Anterior cingulate cortex (tissue), 58 donors: ENCODE measurements around the gene TJP3.

Experiments used
- DNase-seq, 58 donors: peaks; one replicate each; lab custom pipeline; 2025; lab: John Stamatoyannopoulos, UW

The TJP3 gene

GRCh38 chr19:3778104-3778867, 70.1 kb downstream of the TJP3 start:
- DNase-seq = no peak

DNA sequence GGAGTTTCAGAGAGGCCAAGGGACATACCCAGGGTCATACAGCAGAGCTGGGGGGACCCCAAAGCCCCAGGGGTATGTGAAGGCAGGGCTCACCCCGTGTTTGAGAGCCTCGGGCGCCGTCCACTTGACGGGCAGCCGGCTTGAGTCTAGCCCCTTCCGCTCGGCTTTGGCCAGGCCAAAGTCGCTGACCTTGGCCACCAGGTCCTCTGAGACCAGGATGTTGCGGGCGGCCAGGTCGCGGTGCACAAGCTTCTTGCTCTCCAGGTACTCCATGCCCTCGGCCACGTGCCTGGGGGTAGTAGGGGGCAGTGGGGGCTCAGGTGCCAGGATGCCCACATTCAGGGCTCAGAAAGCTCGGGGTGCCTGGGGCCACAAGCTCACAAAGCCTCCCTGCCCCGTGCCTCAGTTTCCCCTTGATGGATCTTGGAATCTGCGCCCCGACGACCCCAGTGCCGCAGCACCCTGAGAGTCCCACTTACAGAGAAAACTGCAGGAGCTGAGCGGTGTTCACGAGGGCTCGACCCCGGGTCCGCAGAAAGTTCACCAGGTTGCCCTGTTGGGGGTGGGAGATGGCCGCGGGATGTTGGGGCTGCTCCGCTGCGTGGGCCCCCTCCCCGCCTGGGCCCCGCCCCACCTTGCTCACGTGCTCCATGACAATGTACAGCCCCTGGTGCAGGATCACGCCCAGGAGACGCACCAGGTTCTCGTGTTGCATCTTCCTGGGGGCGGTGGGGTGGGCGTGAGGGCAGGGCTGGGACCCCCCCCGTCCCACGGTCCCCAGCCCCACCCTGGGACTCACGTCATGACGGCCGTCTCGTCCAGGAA, 70.9 kb downstream of the TJP3 start:
- no peak for DNase-seq

DNA sequence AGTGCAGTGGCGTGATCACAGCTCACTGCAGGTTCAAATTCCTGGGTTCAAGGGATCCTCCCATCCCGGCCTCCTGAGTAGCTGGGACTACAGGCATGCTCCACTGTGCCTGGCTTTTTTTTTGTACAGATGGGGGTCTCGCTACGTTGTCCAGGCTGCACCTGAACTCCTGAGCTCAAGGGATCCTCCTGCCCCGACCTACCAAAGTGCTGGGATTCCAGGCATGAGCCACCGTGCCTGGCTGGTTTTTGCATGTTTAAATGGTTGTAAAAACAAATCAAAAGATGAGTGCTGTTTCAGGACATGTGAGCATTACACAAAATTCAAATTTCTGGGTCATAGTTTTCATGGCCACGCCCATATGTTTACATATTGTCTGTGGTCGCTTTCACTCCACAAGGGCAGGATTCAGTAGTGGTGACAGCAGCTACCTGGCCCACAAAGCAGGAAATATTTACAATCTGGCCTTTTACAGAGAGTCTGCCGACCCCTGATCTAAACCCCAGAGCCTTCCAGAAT, 72.7 kb downstream of the TJP3 start:
- DNase-seq = no peak

GRCh38 chr19:3781603-3782002, 73.4 kb downstream of the TJP3 start:
- DNase-seq = no peak

DNA sequence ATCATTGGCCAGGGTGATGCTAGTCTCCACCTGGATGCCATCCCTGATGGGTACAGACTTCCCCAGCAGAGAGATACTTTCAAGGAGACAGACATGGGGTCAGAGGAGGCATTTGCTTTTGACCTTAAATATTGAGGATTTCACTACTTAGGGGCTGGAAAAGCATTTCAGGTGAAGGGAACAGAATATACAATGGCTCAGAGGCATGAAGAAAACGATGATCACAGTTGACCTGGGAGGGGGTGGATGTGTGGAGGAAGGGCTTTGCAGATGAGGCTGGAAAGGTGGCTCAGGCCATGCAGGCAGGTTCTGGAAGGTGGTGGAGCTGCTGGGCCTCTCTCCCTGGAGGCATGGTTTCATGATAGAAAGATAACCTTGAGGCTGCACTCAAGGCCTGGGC, 74.1 kb downstream of the TJP3 start:
- no peak for DNase-seq

- no peak for DNase-seq
Observed at GRCh38 chr19:3782903-3783302, 74.7 kb downstream of the TJP3 start.

DNA sequence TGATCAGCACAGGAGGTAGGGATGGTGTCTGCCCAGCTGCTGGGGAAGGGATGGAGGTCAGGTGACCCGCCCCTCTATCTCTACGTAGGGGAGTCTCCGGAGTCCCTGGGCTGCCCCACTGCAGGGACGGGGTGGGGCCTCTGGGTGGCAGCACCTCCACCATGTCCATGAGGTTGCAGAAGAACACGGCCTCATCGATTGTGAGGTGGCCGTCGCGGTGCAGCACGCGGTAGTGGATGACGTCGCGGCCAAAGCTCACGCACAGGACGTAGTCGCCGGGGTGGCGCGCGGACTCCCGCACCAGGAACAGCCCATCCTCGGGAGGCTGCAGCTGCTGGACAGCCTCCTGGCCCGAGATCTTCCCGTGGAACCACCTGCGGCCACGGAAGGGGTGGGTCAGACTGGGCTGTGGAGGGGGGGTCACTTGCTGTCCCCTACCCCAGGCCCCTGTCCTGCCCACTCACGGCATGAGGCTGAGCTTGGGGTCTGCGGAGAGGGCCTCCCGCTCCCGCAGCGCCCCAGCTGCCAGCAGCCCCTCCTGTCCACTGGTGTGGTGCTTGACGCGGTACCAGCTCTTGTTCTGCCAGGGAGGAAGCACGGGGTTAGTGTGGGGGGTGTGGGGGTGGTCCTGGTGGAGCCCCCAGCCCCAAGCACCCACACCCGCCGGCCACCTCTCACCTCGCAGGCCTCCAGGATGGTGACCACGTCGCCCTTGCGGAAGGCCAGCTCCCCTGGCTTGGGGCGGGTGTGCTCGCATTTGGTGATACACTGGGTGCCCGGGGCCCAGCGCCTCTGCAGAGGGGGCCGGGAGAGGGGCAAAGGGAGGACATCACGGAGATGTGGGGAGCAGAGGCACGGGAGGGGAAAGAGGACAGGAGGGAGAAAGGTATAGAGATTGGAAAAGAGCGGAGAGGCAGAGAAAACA, 75.7 kb downstream of the TJP3 start:
- no peak for DNase-seq

GRCh38 chr19:3784607-3785450, 76.6 kb downstream of the TJP3 start:
- no peak for DNase-seq

GRCh38 chr19:3785451-3785937, 77.3 kb downstream of the TJP3 start:
- DNase-seq = peak in 20 of 58 donors; percentile 6 to 66 (median 30)

DNA sequence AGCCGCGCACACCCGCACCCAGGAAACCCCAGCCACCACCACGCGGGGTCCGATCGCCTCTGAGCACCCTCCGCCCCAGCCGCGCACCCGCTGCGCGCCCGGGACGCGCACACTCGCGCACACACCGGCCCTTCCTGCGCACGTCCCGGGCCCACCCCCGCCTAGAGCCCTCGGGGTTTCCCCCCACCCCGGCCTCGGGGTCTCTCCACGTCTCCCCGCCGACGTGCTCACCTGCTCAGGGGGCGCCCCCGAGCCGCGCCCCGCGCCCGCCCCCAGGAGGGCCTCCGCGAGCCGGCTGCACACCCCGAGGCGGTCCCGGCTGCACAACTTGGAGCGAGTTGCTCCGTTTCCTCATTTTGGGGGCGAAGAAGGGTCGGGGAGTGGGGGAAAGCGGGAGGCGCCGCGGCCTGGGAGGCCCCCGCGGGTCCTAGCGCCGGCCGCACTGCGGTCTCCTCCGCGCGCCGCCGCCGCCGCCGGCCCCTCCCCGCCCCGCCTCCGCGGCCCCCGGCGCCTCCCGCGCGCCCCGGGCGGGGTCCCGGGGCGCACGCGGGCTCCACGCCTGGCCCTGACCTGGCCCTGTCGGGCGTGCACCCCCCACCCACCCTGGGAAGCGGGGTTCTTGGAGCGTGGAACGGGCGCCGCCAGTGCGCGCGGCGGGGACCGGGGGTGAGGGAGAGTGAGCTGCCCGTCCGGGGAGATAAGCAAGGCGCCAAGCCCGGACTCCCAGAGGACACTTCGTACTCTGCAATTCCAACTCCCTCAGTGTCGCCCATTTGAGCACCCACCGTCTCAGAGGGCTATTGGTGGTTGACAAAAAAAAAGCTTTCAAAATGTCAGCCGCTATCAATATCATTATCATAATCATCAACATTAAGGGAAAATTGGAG, 78.0 kb downstream of the TJP3 start, which contains the start of gene MATK:
Gene MATK, minus strand, starts transcription at position 444 of the 887 bp plus-strand sequence. CDS start 1,246 bp downstream, outside the sequence.
- DNase-seq = peak in 2 of 58 donors; percentile 10 to 22

DNA sequence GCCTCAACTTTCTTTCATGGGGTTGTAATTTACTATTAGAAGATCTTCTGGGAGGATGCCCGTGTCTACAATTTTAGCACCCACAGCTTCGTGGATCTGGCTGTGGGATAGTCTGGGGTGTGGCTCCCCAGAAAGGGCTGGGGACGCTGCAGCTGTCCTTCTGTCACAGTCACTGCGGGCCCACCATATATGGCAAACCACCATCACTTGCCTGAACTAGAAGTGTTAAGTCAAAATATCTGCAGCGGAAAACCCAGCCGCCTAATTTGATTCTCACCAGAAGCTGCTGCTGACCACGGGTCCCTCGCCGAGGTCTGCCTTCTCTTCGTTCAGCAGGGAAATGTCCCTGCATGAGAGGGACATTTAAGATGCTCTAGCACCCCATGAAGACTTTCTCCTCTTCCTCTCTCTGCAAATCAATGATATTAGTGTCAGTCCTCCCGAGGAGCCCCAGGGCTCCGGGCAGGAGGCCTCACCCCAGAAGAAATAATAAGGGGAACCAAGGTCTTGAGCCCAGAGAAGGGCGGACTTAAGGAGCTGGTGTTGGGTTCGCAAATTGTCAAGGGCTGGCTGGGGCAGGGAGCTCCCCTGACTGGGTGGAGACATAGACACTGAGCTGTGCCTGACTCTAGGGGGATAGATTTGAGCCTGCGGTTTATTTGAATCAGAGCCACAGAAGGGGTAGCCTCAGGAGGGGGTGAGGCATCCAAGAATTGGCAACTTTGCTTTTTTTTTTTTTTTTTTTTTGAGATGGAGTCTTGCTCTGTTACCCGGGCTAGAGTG, 81.0 kb downstream of the TJP3 start:
- DNase-seq = no peak

- no peak for DNase-seq
Observed at GRCh38 chr19:3790209-3790734, 82.1 kb downstream of the TJP3 start.

- DNase-seq = no peak
Observed at GRCh38 chr19:3790941-3791340, 82.8 kb downstream of the TJP3 start.

DNA sequence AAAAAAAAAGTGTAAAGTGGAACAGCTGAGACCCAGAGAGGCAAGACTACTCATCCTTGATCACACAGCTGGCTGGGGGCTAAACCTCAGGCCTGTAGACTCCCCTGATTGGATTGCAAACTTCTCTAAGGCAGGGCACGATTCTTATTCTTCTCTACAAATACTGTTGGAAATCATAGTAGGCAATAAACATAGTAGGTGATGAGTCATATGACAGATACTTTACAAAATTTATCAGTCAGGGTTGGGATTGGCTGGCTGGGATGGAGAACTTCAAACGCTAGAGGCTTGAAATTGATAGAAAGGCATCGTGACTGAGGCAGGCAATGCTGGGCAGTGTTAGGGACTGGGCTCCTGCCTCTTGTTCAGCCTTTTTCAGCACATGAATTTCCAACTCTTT, 83.9 kb downstream of the TJP3 start:
- DNase-seq = no peak

DNA sequence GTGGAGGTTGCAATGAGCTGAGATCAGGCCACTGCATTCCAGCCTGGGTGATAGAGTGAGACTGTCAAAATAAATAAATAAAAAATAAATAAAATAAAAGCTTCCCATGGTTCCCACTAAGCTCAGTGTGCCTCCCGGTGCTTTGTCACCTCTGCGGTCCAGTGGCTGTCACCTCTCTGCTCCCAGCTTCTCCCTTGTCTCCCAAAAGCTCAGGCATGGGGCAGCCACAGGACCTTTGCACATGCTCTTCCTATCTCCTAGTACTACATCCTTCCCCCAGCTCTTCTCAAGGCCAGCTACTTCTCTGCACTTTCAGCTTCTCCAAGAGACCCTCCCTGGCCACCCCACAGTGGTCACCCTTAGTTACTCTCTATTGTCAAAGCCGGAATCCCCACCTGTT, 85.6 kb downstream of the TJP3 start:
- DNase-seq = no peak

- DNase-seq = no peak
Observed at GRCh38 chr19:3796358-3796757, 88.2 kb downstream of the TJP3 start.

DNA sequence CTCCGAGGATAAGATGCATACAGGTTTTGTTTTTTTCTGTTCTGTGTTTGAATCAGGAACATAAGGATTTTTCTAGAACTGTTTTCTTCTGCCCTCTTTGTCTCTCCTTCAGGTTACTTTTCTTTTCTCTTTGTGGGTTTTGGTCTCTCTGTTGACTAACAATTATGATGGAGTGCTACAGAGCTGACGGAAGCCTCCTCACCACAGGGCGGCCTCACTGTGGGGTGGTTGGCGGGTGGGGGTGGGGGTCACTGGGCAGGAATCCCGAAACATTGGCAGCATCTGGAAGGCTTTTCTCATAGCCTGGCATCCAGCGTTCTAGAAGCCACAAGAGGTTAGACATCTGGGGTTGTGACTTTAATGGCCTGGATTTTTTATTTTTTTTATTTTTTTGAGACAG, 90.0 kb downstream of the TJP3 start:
- no peak for DNase-seq
